HepG2 (cell line): ENCODE measurements around the gene GCG. TPM values are rescaled to one million over a fixed set of nuclear protein-coding genes. Genes with fewer than 3 reads are reported as not detected.

Source experiments
- ATAC-seq: fragments of 200-7000 bp; cut with Tn5 transposase; 3 replicates; pipeline ENCODE4 v1.9.1; 2020; ENCODE audit warnings: mild to moderate bottlenecking, moderate library complexity
- BruUV-seq: library from RNA; stranded (reverse); fragments of 400-500 nt; replicated peaks from 2 replicates; lab custom pipeline; 2021; lab: Mats Ljungman, UMichigan
- CTCF ChIA-PET: fragments of 300-600 bp; formaldehyde crosslinking; extraction: SDS; loops from one replicate; lab custom pipeline; 2021; ENCODE audit warnings: low total read pairs, inconsistent platforms, low intra/inter-chr PET ratio; lab: Yijun Ruan, JAX
- POLR2A ChIA-PET: fragments of 350-600 bp; sonication (Branson Sonifier 250); formaldehyde crosslinking; loops from one replicate; lab custom pipeline; 2020; ENCODE audit warnings: antibody characterized with exemption, inconsistent platforms; lab: Yijun Ruan, JAX
- DNase-seq: peaks from one replicate; pipeline ENCODE4 v3.0.0-alpha.2; 2015; ENCODE audit warnings: low spot score
- FAIRE-seq: peaks from 3 replicates; lab custom pipeline; 2011; peaks lifted over from hg19 to GRCh38; lab: Jason Lieb, UNC
- H2AFZ ChIP-seq: one replicate; pipeline ENCODE4 v1.6.1; 2011; ENCODE audit warnings: low read length, inconsistent platforms
- H3K27ac ChIP-seq: fragments of 300-600 bp; 3 replicates; pipeline ENCODE4 v1.8.0; 2011; ENCODE audit warnings: mixed run types, mild to moderate bottlenecking, mixed read lengths, low read length, inconsistent platforms; ENCODE audit not compliant: insufficient read depth; ENCODE audit errors: extremely low read length
- H3K27me3 ChIP-seq, 2 experiments: fragments of 200-600 bp in 1 of 2; 2 replicates in 1 of 2; 3 replicates in 1 of 2; pipeline versions ENCODE4 v1.6.0 to v1.8.0; 2011; ENCODE audit warnings: low read length in 2 of 2, mild to moderate bottlenecking in 2 of 2, moderate library complexity in 2 of 2, inconsistent platforms in 1 of 2; ENCODE audit not compliant: insufficient read depth in 2 of 2, control insufficient read depth in 1 of 2
- H3K36me3 ChIP-seq, 2 experiments: fragments of 200-600 bp in 1 of 2; replicated peaks in 1 of 2; 2 replicates in 1 of 2; 3 replicates in 1 of 2; pipeline versions ENCODE4 v1.5.1 to v1.8.0; 2011; ENCODE audit warnings: low read length in 2 of 2, inconsistent platforms in 1 of 2; ENCODE audit not compliant: insufficient read depth in 2 of 2, control insufficient read depth in 1 of 2
- H3K4me1 ChIP-seq: 2 replicates; pipeline ENCODE4 v1.5.1; 2012; ENCODE audit warnings: low read length, inconsistent platforms; ENCODE audit not compliant: insufficient read depth
- H3K4me2 ChIP-seq: 2 replicates; pipeline ENCODE4 v1.6.0; 2011; ENCODE audit warnings: low read depth, low read length, inconsistent platforms
- H3K4me3 ChIP-seq, 3 experiments: fragments of 200-600 bp in 1 of 3; sonication (generic), shearing (Covaris generic) in 1 of 3; replicated peaks in 1 of 3; 2 replicates each; pipeline ENCODE4 v1.5.1; 2011 to 2016; ENCODE audit warnings: low read length in 3 of 3, inconsistent platforms in 2 of 3, low read depth in 2 of 3, mild to moderate bottlenecking in 2 of 3, control low read depth in 1 of 3, mixed read lengths in 1 of 3; ENCODE audit not compliant: insufficient read depth in 1 of 3
- H3K79me2 ChIP-seq: one replicate; pipeline ENCODE4 v1.6.1; 2011; ENCODE audit warnings: low read length, inconsistent platforms; ENCODE audit not compliant: insufficient read depth
- H3K9ac ChIP-seq: 2 replicates; pipeline ENCODE4 v1.6.0; 2011; ENCODE audit warnings: mild to moderate bottlenecking, low read depth, low read length, inconsistent platforms; ENCODE audit not compliant: insufficient read depth
- H3K9me3 ChIP-seq: 2 replicates; pipeline ENCODE4 v1.5.1; 2012; ENCODE audit warnings: mild to moderate bottlenecking, low read length
- H4K20me1 ChIP-seq: 2 replicates; pipeline ENCODE4 v1.6.0; 2011; ENCODE audit warnings: inconsistent platforms, mild to moderate bottlenecking, low read length, moderate library complexity; ENCODE audit not compliant: insufficient read depth
- HNF4G ChIP-seq, 2 experiments: sonication (generic) in 1 of 2; formaldehyde crosslinking in 1 of 2; IDR thresholded peaks; 2 replicates each; pipeline versions ENCODE4 v1.4.0 to v1.6.1; 2011 to 2020; ENCODE audit warnings: borderline replicate concordance in 2 of 2, low read depth in 2 of 2, mild to moderate bottlenecking in 2 of 2, low read length in 1 of 2, missing genetic modification reagents in 1 of 2, moderate library complexity in 1 of 2
- WIZ ChIP-seq: sonication (generic); formaldehyde crosslinking; IDR thresholded peaks from 2 replicates; pipeline ENCODE4 v1.5.1; 2020; ENCODE audit warnings: mild to moderate bottlenecking, missing genetic modification reagents
- WGBS: methylation state at CpG from one replicate; pipeline ENCODE4 v1.1.6; 2017; ENCODE audit warnings: low lambda C conversion rate; 5-methylcytosine and 5-hydroxymethylcytosine counted together
- in situ Hi-C: cut with HindIII; loops from 2 replicates; pipeline ENCODE4 v1.10.0; 2017; ENCODE audit warnings: low pct_unique_long_range_greater_than_20kb; ENCODE audit not compliant: extremely low pct_ligation_motif_present
- intact Hi-C: fragments of 100-400 bp; cut with micrococcal nuclease; formaldehyde crosslinking; loops from one replicate; pipeline ENCODE4 v1.10.0; 2022; ENCODE audit not compliant: unreplicated experiment
- polyA plus RNA-seq, 8 experiments: library from polyadenylated mRNA; depleted of rRNA in 3 of 8; stranded (reverse) in 7 of 8; unstranded in 1 of 8; fragments of >200 nt; fragmentation: Illumina TruSeq in 4 of 8; extraction: Trizol in 4 of 8; gene quantifications; 2 replicates each; pipeline versions ENCODE4 v1.2.1 to v1.2.3, GENCODE V29; 2011 to 2016; ENCODE audit warnings: low read depth in 4 of 8, missing spikeins in 1 of 8, mixed read lengths in 1 of 8; ENCODE audit not compliant: insufficient read depth in 1 of 8
- total RNA-seq, 5 experiments: library from RNA; depleted of rRNA; stranded (reverse); fragments of >200 nt; fragmentation: Illumina TruSeq; extraction: Trizol; gene quantifications; 2 replicates each; pipeline ENCODE4 v1.2.3, GENCODE V29; 2016; ENCODE audit warnings: low read depth in 1 of 5
- TF ChIP-seq, protein P1 (sequence below): fragments of 450-650 bp; IDR thresholded peaks from 2 replicates; pipeline ENCODE4 v1.6.1; 2017; ENCODE audit warnings: mild to moderate bottlenecking

The GCG gene
- total and polyA plus RNA-seq, 2 of the 13 experiments (the other 11 are each of a cell fraction or from before 2014, with no cell fraction given), result not detected

DNA sequence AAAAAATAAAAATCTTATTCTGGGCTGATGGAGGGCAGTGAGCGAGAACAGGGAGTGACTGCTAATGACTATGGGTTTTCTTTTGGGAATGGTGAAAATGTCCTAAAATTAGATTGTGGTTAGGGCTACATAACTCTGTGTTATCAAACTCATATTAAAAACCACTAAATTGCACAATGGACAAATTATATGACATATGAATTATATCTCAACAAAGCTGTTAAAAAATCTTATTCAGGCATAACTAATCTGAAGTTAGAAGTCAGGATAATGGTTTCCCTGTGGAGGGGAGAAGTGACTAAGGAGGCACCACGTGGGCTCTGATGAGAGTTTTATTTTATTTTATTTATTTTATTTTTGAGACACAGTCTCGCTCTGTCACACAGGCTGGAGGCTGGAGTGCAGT is 45.9 kb downstream of the GCG start:
- no peak overlapping the region for H3K4me3 ChIP-seq
- no peaks in the 10 kb centered on the region for H4K20me1 ChIP-seq
- CTCF ChIA-PET, result no interaction called here
- H3K4me1 ChIP-seq, result peaks cover 71% of the 10 kb centered on the region
- no peak overlapping the region for H2AFZ ChIP-seq
- in situ Hi-C loops (no loop called here), intact Hi-C loops (no loop called here)
- WGBS, result 93% methylated on average over 3 of the region's 3 CpGs
- no peak for FAIRE-seq
- DNase-seq, result no peak
- H3K27me3 ChIP-seq, result no peaks in the 10 kb centered on the region
- no peak overlapping the region for H3K4me2 ChIP-seq
- H3K9ac ChIP-seq, result no peak overlapping the region
- no TSS peak for BruUV-seq
- ATAC-seq, result no peak
- H3K36me3 ChIP-seq, result no peaks in the 10 kb centered on the region
- TF ChIP-seq, protein P1, sequence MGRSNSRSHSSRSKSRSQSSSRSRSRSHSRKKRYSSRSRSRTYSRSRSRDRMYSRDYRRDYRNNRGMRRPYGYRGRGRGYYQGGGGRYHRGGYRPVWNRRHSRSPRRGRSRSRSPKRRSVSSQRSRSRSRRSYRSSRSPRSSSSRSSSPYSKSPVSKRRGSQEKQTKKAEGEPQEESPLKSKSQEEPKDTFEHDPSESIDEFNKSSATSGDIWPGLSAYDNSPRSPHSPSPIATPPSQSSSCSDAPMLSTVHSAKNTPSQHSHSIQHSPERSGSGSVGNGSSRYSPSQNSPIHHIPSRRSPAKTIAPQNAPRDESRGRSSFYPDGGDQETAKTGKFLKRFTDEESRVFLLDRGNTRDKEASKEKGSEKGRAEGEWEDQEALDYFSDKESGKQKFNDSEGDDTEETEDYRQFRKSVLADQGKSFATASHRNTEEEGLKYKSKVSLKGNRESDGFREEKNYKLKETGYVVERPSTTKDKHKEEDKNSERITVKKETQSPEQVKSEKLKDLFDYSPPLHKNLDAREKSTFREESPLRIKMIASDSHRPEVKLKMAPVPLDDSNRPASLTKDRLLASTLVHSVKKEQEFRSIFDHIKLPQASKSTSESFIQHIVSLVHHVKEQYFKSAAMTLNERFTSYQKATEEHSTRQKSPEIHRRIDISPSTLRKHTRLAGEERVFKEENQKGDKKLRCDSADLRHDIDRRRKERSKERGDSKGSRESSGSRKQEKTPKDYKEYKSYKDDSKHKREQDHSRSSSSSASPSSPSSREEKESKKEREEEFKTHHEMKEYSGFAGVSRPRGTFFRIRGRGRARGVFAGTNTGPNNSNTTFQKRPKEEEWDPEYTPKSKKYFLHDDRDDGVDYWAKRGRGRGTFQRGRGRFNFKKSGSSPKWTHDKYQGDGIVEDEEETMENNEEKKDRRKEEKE, result no peak
- H3K27ac ChIP-seq, result no peak overlapping the region
- H3K9me3 ChIP-seq, result no peaks in the 10 kb centered on the region
- H3K79me2 ChIP-seq, result no peaks in the 10 kb centered on the region
- POLR2A ChIA-PET, result no interaction called here

DNA sequence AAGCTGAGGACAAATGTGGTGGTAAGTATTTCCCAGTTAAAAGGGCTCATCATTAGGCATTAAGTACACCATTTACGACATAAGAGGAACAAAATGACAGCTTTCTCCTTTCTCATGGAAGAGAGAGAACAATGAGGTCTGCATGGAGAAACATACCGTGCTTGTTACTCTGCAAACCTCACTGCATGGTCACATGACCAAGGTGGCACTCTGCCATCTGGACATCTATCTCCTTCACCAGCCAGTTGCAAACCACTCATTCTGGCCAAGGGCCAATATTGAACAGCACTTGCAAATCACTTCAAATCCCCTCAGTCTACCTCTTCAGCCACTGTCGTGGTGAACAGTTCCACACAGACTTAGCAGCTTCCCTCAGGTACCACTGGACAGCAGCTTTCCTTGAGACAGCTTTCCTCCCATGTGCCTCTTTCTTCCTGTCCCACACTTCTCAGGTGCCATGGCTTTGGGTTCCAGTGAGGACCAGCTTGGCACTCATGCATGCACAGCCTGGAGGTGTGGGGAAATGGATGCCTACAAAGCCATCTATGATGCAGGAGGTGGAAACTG is 48.5 kb downstream of the GCG start:
- H3K36me3 ChIP-seq, result no peaks in the 10 kb centered on the region
- no peaks in the 10 kb centered on the region for H3K9me3 ChIP-seq
- ChIA-PET POLR2A (interaction anchor here (1.1 kb wide), 1 partner anchor 10 kb away, joined by 4 read pairs; no protein-coding TSS in a partner anchor), CTCF (no interaction called here)
- ATAC-seq, result no peak
- WGBS, result 93% methylated on average over 3 of the region's 3 CpGs
- no peak overlapping the region for H3K27ac ChIP-seq
- H3K9ac ChIP-seq, result no peak overlapping the region
- H2AFZ ChIP-seq, result no peak overlapping the region
- no peak overlapping the region for H3K4me2 ChIP-seq
- intact Hi-C loops (no loop called here), in situ Hi-C loops (no loop called here)
- no peaks in the 10 kb centered on the region for H3K79me2 ChIP-seq
- H3K4me3 ChIP-seq, result no peak overlapping the region
- no TSS peak for BruUV-seq
- DNase-seq, result no peak
- TF ChIP-seq WIZ (CRISPR knock-in tag) (peak; percentile 58; the same call in 1 of the 2 replicates), HNF4G (IDR thresholded peaks at IDR 0.05; ENCODE audit: borderline replicate concordance, low read depth, low read length) (no peak), HNF4G (CRISPR knock-in tag; IDR thresholded peaks at IDR 0.05; ENCODE audit: borderline replicate concordance, low read depth) (no peak)
- no peak for FAIRE-seq
- H4K20me1 ChIP-seq, result no peaks in the 10 kb centered on the region
- peaks cover 71% of the 10 kb centered on the region for H3K4me1 ChIP-seq
- H3K27me3 ChIP-seq, result no peaks in the 10 kb centered on the region
